OCI-LY7 (cell line): ENCODE data around the gene GSTA3. TPM values are rescaled to one million over a fixed set of nuclear protein-coding genes. Genes with fewer than 3 reads are reported as not detected.

Source experiments
- BruUV-seq: library from RNA; stranded (reverse); fragments of 400-500 nt; replicated peaks from 2 replicates; lab custom pipeline; 2021; lab: Mats Ljungman, UMichigan
- CTCF ChIA-PET: fragments of 300-600 bp; sonication (Branson Sonifier 250); formaldehyde crosslinking; loops from one replicate; lab custom pipeline; 2022; ENCODE audit warnings: antibody characterized with exemption; ENCODE audit not compliant: unreplicated experiment; lab: Charles Lee
- POLR2A ChIA-PET: fragments of 300-600 bp; sonication (Branson Sonifier 250); formaldehyde crosslinking; loops from one replicate; lab custom pipeline; 2022; ENCODE audit warnings: antibody characterized with exemption; lab: Charles Lee
- DNase-seq: peaks from one replicate; pipeline ENCODE4 v3.0.0-alpha.2; 2015; ENCODE audit warnings: low spot score
- H2AFZ ChIP-seq: fragments of 200-600 bp; sonication (generic), shearing (Covaris generic); 2 replicates; pipeline ENCODE4 v1.6.1; 2014; ENCODE audit warnings: mild to moderate bottlenecking, antibody characterized with exemption, low read length, moderate library complexity
- H3K27ac ChIP-seq: fragments of 200-600 bp; sonication (generic); 2 replicates; pipeline ENCODE4 v1.5.1; 2014; ENCODE audit warnings: mixed run types, low read depth, mild to moderate bottlenecking, moderate library complexity, low read length, inconsistent platforms; ENCODE audit not compliant: poor library complexity, severe bottlenecking
- H3K36me3 ChIP-seq: fragments of 200-600 bp; sonication (generic); 2 replicates; pipeline ENCODE4 v1.6.1; 2014; ENCODE audit warnings: mild to moderate bottlenecking, antibody characterized with exemption, low read length, moderate library complexity, mixed read lengths; ENCODE audit not compliant: insufficient read depth
- H3K4me1 ChIP-seq: fragments of 200-600 bp; sonication (generic); 2 replicates; pipeline ENCODE4 v1.5.1; 2014; ENCODE audit warnings: mild to moderate bottlenecking, low read length; ENCODE audit not compliant: insufficient read depth, poor library complexity, severe bottlenecking
- H3K4me2 ChIP-seq: fragments of 200-600 bp; sonication (generic); 2 replicates; pipeline ENCODE4 v1.6.1; 2014; ENCODE audit warnings: mild to moderate bottlenecking, low read length
- H3K4me3 ChIP-seq: fragments of 200-600 bp; sonication (generic); 2 replicates; pipeline ENCODE4 v1.5.1; 2014; ENCODE audit warnings: mild to moderate bottlenecking, low read depth, low read length; ENCODE audit not compliant: poor library complexity, severe bottlenecking
- H3K79me2 ChIP-seq: fragments of 200-600 bp; sonication (generic); 2 replicates; pipeline ENCODE4 v1.6.1; 2016; ENCODE audit warnings: low read depth, mild to moderate bottlenecking, low read length, moderate library complexity, mixed read lengths; ENCODE audit not compliant: insufficient read depth
- H3K9me2 ChIP-seq: fragments of 200-600 bp; sonication (generic); 2 replicates; pipeline ENCODE4 v1.6.1; 2016; ENCODE audit warnings: mild to moderate bottlenecking, low read length, mixed read lengths; ENCODE audit not compliant: insufficient read depth
- H3K9me3 ChIP-seq: fragments of 200-600 bp; sonication (generic); 2 replicates; pipeline ENCODE4 v1.6.1; 2014; ENCODE audit warnings: mild to moderate bottlenecking, mixed run types, low read length, mixed read lengths
- H4K20me1 ChIP-seq: fragments of 200-600 bp; sonication (generic); 2 replicates; pipeline ENCODE4 v1.6.1; 2014; ENCODE audit warnings: mild to moderate bottlenecking, antibody characterized with exemption, low read length, moderate library complexity, mixed read lengths; ENCODE audit not compliant: insufficient read depth
- EZH2phosphoT487 ChIP-seq: fragments of 200-600 bp; sonication (generic); IDR thresholded peaks from 2 replicates; pipeline ENCODE4 v1.6.1; 2018; ENCODE audit warnings: low read depth, borderline replicate concordance, mild to moderate bottlenecking, mixed run types, antibody characterized with exemption, low read length, moderate library complexity, mixed read lengths
- intact Hi-C: fragments of 100-400 bp; cut with micrococcal nuclease; formaldehyde crosslinking; loops from one replicate; pipeline ENCODE4 v1.10.0; 2022; ENCODE audit not compliant: unreplicated experiment
- total RNA-seq, 2 experiments: library from RNA; depleted of rRNA in 1 of 2; stranded (reverse); fragments of >200 nt in 1 of 2; shearing (Covaris generic) in 1 of 2; gene quantifications; 2 replicates each; pipeline ENCODE4 v1.2.3, GENCODE V29; 2014 to 2022
- TF ChIP-seq, protein P1 (sequence below): fragments of 200-600 bp; sonication (generic); conservative IDR thresholded peaks from 2 replicates; pipeline ENCODE4 v1.5.1; 2014; ENCODE audit warnings: mild to moderate bottlenecking, antibody characterized with exemption, low read length, moderate library complexity, mixed read lengths

GSTA3 gene
- total RNA-seq, 2 experiments from 2014 or later = not detected

DNA sequence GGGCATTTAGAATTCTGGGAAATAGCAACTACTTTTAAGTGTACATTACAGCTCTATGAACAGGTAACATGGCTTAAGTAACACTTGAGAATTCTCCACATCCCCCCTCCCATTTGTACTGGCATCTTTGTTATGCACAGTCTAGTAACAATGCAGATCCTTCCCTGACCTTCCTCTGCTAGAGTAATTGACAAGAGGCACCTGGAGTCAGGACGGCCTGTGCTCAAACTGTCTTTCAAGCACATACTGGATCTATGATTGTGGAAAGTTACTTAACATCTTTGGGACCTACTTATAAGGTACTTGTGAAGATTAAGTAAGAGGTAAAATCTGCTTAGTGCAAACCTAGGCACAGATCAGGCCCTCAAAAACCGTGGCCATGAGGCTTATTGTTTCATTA, 21.9 kb upstream of the GSTA3 start:
- no peaks in the 10 kb centered on the region for H3K9me3 ChIP-seq
- no TSS peak for BruUV-seq
- DNase-seq = no peak
- POLR2A ChIA-PET = no interaction called here
- TF ChIP-seq EZH2phosphoT487 = no peak
- TF ChIP-seq, protein P1, sequence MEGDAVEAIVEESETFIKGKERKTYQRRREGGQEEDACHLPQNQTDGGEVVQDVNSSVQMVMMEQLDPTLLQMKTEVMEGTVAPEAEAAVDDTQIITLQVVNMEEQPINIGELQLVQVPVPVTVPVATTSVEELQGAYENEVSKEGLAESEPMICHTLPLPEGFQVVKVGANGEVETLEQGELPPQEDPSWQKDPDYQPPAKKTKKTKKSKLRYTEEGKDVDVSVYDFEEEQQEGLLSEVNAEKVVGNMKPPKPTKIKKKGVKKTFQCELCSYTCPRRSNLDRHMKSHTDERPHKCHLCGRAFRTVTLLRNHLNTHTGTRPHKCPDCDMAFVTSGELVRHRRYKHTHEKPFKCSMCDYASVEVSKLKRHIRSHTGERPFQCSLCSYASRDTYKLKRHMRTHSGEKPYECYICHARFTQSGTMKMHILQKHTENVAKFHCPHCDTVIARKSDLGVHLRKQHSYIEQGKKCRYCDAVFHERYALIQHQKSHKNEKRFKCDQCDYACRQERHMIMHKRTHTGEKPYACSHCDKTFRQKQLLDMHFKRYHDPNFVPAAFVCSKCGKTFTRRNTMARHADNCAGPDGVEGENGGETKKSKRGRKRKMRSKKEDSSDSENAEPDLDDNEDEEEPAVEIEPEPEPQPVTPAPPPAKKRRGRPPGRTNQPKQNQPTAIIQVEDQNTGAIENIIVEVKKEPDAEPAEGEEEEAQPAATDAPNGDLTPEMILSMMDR = no peak
- no peak overlapping the region for H3K27ac ChIP-seq
- H3K36me3 ChIP-seq = no peaks in the 10 kb centered on the region
- H4K20me1 ChIP-seq = no peaks in the 10 kb centered on the region
- no peaks in the 10 kb centered on the region for H3K4me1 ChIP-seq
- H3K4me2 ChIP-seq = no peak overlapping the region
- no peaks in the 10 kb centered on the region for H3K9me2 ChIP-seq
- intact Hi-C loops = no loop called here
- no peaks in the 10 kb centered on the region for H3K79me2 ChIP-seq
- H3K4me3 ChIP-seq = no peak overlapping the region
- H2AFZ ChIP-seq = no peak overlapping the region
- CTCF ChIA-PET = no interaction called here

DNA sequence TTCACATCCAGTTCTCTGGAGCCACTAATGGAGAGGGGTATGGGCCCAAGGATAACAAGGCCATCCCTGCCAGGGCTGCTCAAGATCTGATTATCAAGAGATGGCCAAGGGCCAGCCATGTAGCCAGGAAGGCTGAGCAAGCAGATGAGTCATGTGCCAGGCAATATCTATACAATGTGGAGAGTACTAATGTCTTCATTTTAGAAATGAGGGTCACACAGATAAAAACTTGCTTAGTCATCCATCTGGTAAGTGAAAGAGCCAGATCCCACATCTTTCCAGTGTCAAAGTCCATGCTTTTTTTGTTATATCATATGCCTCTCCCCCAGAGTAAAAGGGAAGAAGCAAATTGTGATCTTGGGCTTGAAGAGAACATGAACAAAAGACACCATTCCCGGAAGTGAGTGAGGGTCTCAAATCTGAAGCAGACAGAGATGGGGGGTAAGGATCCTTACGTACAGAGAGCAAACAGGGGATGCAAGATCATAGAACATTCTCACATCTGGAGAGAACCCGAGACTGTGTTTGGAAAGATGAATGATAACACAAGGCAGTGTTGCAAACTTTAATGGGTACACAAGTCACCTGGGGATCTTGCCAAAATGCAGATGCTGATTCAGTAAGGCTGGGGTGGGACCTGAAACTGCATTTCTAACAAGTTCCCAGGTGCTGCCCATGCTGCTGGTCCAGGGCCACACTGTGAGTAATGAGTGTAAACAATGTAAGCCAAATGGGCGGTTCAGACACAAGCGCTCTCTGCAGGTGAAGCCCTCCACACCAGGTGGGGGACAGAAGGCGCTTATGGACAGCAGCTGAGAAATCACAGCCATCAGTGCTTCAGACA, 20.0 kb upstream of the GSTA3 start:
- TF ChIP-seq, protein P1 = no peak
- TF ChIP-seq EZH2phosphoT487 = no peak
- DNase-seq = no peak
- H3K36me3 ChIP-seq = no peaks in the 10 kb centered on the region
- no peak overlapping the region for H3K4me2 ChIP-seq
- no peak overlapping the region for H3K4me3 ChIP-seq
- ChIA-PET CTCF (no interaction called here), POLR2A (no interaction called here)
- H4K20me1 ChIP-seq = no peaks in the 10 kb centered on the region
- no peak overlapping the region for H3K27ac ChIP-seq
- no peak overlapping the region for H2AFZ ChIP-seq
- no peaks in the 10 kb centered on the region for H3K79me2 ChIP-seq
- no peaks in the 10 kb centered on the region for H3K9me2 ChIP-seq
- H3K4me1 ChIP-seq = no peaks in the 10 kb centered on the region
- intact Hi-C loops = no loop called here
- no peaks in the 10 kb centered on the region for H3K9me3 ChIP-seq
- BruUV-seq = no TSS peak

DNA sequence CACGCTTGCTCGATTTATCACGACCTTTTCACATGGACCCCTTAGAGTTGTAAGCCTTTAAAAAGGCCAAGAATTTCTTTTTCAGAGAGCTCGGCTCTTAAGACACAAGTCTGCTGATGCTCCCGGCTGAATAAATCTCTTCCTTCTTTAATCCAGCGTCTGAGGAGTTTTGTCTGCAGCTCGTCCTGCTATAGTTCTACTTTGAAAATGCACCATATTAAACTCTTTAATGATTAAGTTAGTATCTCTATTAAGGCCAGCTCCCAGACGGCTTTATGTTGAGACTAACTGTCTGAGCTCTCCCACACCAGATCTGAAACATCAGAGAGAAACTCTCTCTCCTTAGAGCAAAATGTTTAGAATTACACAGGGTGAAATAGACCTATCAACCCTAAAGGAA, 18.0 kb upstream of the GSTA3 start:
- H4K20me1 ChIP-seq = no peaks in the 10 kb centered on the region
- intact Hi-C loops = no loop called here
- H3K36me3 ChIP-seq = no peaks in the 10 kb centered on the region
- H3K4me1 ChIP-seq = no peaks in the 10 kb centered on the region
- BruUV-seq = no TSS peak
- H3K9me3 ChIP-seq = no peaks in the 10 kb centered on the region
- H2AFZ ChIP-seq = no peak overlapping the region
- H3K79me2 ChIP-seq = no peaks in the 10 kb centered on the region
- CTCF ChIA-PET = no interaction called here
- no peak overlapping the region for H3K4me3 ChIP-seq
- no peak for DNase-seq
- no peaks in the 10 kb centered on the region for H3K9me2 ChIP-seq
- no peak for TF ChIP-seq EZH2phosphoT487
- TF ChIP-seq, protein P1 = no peak
- POLR2A ChIA-PET = interaction anchor here (0.5 to 0.9 kb wide), 2 partner anchors 28 to 141 kb away, joined by 3 read pairs; no protein-coding TSS in a partner anchor
- no peak overlapping the region for H3K27ac ChIP-seq
- no peak overlapping the region for H3K4me2 ChIP-seq
